Skin epidermis (tissue), 12 donors: Measurements from ENCODE around the gene HSPA1L.

Experiments
- H3K27ac ChIP-seq, 21 experiments: fragments of 200-600 bp; sonication (generic) in 11 of 21; one replicate each; pipeline ENCODE4 v1.5.0; 2020; ENCODE audit warnings: mild to moderate bottlenecking in 3 of 21, inconsistent platforms in 2 of 21, moderate library complexity in 2 of 21
- H3K4me3 ChIP-seq, 7 experiments: fragments of 200-600 bp; sonication (generic) in 2 of 7; one replicate each; pipeline ENCODE4 v1.5.0; 2020; ENCODE audit warnings: inconsistent platforms in 2 of 7, mild to moderate bottlenecking in 2 of 7, moderate library complexity in 1 of 7

HSPA1L gene

DNA sequence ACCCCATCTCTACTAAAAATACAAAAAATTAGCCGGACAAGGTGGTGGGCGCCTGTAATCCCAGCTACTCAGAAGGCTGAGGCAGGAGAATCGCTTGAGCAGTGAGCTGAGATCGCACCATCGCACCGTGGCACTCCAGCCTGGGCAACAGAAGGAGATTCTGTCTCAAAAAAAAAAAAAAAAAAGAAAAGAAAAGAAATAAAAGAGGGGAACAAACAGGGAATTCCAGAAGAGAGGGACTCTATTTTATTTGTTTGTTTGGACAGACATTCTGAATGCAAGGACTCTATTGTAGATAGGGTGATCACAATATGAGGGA, 21.2 kb downstream of the HSPA1L start:
- peak overlapping the region in 10 of 21 experiments; percentile 90 to 100 (median 98) for H3K27ac ChIP-seq
- H3K4me3 ChIP-seq = peak overlapping the region in 1 of 7 experiments; percentile 84

DNA sequence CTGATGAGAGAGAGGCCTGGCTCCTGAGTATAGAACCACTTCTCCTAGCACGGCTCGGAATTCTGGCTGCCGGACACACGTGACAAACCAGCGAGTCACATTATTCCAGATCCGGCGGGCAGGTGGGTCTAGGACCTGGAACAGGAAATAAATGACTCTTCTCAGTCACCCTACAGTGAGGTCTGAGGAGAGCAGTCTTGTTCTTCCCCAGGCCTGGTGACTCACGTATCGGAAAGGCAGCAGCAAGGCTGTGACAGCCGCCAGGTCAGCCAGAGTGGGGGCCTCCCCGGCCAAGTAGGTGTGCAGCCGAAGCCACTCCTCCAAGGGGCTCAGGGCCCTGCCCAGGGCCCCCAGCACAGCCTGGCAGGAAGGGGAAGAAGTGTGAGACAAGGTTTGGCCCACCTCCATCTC, 22.3 kb downstream of the HSPA1L start:
- no peak overlapping the region for H3K4me3 ChIP-seq
- H3K27ac ChIP-seq = peak overlapping the region in 5 of 21 experiments; percentile 17 to 35 (median 29)

DNA sequence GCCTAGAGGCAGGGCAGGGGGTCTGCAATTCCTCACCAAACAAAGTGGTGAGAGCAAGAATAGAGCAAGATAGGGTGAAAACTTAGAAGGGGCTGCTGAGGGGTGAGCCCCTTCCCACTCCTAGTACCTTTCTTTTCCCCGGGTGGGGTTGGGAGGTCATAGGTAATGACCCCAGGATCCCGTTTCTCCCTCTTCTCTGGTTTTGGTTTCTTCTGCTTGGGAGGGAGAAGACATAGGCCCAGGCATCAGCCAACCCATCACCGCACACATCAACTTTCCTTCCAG, 23.1 kb downstream of the HSPA1L start:
- Histone ChIP-seq H3K27ac (peak overlapping the region in 4 of 21 experiments; percentile 23 to 53 (median 42)), H3K4me3 (no peak overlapping the region)

DNA sequence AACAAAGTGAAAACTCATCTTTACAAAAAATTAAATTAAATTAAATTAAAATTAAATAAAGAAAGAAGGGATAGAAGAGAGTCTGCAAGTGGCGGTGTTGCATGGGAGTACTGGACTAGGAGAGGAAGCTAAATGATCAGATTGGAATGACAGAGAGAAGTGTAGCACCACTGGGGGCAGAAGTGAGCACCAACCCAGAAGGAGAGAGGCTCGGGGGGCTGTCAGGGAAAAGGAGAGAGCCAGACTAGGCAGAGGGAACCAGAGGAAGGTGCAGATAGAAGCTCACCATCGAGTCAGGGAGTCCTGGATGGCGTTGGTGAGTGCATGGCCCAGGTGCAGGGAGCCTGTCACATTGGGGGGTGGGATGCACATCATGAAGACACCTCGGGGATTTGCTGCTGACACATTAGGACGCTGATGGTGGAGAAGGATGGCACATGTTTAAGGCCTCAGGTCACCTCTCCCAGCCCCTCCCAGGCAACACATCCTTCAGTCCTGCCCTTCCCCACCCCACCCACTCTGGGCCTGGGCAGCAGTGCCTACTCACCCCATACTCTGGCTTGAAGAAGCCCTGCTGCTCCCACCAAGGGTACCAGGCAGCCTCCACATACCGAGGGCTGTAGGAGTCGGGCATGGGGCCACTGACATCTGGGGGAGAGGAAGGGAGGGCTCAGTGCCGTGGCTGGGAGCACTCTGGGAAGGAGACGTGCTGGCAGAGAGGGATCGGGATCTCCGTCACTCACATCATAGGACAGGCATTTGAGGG, 23.6 kb downstream of the HSPA1L start:
- peak overlapping the region in 4 of 21 experiments; percentile 23 to 53 (median 42) for H3K27ac ChIP-seq
- H3K4me3 ChIP-seq = no peak overlapping the region

DNA sequence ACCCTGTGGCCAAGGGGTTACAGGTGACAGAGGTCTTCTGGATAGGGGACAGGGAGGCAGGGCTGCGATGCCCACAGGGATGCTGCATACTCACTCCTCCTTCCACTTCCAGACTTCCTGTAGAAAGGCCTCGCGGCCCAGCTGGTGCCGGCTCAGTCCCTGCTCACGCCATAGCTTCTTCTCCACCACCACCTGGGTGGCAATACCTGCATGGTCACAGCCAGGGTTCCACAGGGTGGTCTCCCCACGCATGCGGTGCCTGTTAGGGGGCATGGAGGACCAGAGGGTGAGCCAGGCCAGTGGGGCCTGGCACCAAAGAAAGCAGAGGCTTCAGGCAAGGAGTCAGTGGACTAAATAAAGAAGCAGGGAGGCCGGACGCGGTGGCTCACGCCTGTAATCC, 29.6 kb downstream of the HSPA1L start:
- no peak overlapping the region for H3K27ac ChIP-seq
- no peak overlapping the region for H3K4me3 ChIP-seq

DNA sequence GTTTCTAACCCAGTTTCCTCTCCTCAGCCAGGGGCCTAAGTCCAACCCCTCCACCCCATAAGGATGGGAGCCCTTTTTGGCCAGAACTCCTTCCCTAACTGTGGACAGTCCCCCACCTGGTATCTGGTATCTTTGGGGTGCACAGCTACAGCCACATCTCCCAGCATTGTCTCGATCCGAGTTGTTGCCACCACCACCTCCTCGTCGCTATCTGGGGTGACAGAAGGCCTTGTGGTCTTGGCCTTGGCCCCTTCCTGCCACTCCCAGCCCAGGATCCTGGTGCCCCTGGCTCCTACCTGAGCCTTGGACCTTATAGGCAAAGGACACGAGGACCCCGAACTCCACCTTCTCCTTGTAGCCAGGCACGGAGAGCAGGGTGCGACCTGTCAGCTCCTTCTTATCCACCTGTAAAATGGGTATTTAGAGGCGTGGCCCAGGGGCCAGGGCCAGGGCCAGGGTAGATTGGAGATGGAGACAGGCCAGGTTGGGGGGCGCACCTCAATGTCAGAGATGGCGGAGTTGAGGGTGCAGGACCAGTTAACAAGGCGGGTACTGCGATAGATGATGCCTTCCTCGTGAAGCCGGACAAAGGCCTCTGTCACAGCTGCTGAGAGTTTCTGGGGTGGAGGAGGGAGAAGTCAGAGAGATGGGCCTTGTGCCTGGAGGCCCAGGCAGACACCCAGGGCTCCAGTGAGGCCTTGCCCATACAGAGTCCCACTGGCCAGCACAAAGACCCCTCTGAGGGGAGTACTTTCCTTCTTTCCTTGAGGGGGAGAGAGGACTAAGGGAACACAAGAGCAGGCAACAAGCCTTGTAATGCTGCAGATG, 30.8 kb downstream of the HSPA1L start:
- Histone ChIP-seq H3K27ac (no peak overlapping the region), H3K4me3 (no peak overlapping the region)

DNA sequence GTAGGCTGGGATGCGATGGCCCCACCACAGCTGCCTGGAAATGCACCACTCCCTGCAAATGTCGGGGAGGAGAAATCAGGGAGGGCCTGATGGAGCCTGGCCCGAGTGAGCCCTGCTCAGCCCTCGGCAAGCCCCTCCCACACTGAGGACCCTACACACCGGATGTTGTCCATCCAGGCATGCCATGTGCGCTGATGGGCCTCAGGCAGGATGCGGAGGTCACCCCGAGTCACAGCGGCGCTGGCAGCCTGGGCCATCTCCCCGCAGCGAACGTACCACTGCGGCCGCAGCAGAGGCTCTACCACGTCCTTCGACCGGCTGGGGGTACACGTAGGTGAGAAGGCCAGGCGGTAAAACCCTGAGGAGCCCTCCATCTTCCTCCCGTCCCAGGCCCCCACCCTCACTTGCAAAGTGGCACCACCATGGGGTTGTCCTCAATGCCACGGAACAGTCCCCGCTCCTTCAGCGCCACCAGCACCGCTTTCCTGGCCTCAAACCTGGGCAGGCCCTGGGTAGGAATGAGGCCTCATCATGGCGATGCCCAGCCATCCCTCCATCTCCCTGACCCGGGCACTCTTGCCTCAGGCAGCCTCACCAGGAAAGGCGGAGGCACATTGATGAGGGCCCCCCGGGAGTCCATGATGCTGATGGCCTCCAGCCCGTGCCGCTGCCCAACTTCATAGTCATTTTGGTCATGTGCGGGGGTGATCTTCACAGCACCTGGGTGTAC, 32.8 kb downstream of the HSPA1L start:
- no peak overlapping the region for H3K4me3 ChIP-seq
- H3K27ac ChIP-seq = no peak overlapping the region

DNA sequence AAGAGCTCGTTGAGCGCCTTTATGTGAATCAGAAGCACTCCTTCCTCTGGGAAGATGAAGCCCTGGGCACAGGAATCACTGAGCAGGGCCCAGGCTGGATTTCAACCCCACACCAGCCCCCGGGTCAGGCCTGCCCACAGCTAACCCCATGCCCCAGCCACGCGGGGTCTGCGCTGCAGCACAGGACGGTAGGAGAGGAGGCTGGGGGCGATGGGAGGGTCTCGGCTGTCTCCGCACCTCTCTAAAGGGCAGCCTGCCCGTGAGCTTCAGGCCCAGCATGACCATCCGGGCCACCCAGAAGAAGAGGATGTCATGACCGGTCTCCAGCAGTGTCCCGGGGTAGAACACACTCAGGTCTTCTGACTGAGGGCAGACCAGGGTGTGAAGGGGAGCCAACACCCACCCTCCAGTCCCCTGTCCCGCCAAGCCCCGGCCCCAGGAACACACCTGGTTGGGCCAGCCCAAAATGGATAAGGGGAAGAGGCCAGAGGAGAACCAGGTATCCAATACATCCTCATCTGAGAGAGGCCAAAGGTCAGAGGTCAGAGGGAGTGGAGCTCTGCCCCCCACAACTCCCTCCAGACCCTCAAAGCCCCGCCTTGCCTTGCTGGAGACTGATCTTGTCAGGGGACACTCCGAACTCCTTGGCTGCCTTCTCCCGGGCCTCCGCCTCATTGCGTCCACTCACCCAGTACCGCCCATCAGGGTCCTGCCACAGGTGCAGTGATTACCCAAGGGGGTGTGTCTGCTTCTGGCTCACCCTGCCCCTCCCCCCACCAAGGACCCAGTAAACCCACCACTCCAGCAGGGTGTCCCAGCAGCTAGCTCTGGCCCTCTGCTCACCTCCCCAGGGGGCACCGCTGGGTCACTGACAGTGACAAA, 33.6 kb downstream of the HSPA1L start:
- H3K27ac ChIP-seq = no peak overlapping the region
- H3K4me3 ChIP-seq = no peak overlapping the region

DNA sequence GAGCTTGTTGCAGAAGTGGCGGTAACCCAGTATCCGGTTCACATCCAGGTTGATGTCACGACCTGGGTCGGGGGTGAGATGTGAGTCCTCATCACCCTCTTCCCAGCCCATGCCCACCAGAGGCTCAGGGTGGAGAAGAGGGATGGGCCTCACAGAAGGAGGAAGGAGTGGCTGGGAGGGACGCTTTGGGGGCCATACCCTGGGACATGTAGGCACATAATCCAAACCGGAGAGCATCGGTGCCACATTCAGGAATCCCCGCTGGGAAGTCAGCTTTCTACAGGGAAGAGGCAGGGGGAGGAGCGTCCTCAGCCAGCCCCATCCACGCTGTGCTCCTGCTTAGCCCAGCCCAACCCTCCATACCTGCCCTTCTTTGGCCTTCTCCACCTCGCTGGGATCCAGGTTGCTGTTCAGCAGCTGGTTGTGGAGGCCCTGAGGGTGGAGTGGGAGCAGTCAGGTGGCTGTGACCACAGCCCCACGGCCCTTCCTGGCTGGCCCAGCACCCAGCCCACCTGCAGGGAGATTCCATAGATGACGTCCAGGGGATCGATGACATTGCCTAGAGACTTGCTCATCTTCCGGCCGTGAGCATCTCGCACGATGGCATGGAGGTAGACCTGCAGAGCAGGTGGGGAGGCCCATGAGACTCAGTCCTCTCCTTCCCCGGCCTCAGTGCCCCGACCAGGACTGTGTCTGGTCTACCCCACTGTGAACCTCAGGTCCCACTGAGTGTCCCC, 34.4 kb downstream of the HSPA1L start:
- no peak overlapping the region for H3K4me3 ChIP-seq
- no peak overlapping the region for H3K27ac ChIP-seq

DNA sequence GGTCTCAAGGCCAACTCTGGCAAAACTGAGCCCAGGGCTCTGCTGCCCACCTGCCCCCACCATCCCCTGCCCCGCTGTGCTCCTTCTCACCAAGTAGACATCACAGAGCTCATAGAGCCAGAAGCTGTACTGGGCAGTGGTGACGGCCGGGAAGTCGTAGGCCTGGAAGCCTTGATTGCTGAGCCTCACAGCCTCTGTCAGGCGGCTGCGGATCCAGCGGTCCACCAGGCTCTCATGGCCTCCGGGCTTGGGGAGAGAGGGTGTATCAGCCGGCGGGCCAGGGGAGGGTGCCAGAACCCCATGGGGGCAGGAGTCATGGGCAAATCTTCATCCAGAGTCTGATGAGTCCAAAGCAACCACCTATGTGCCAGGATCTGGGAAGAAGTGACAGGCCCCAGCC, 35.2 kb downstream of the HSPA1L start:
- no peak overlapping the region for H3K27ac ChIP-seq
- no peak overlapping the region for H3K4me3 ChIP-seq

DNA sequence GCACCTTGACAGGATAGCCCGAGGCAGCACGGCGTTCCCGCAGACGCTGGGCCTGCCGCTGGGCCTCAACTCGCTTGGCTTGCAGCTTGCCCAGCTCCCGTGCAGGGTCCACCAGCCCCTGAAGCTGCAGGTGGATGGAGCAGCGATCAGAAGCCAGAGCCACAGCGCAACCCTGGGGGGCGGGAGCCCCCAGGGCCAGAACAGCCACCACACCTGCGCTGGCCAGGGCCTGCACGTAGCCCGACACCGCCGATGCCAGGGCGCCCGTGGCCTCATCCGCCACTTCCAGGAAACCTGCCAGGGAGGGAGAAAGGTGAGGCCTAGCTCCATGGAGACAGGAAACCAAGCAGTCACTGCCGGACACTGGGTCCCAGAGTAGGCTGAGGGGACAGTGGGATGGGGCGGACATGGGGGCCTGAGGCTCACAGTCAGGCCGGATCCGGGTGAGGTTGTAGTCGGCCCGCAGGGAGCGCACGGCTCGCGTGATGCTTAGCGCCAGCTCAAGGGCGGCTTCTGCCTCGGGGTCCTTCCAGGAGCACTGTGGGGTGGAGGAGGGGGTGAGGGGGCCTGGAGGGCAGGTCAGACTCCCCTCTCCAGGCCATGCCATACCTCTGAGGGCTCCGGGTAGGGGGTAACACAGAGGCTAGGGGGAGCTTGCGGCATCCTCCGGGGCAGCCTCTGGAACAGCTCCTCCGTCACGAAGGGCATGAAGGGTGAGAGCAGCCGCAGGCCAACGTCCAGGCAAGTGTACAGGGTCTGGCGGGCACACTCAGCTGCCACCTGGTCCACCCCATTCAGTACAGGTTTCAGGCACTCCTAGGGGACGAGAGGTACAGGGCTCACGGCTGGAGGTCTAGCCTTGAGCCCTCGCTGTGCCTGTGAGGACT, 35.8 kb downstream of the HSPA1L start:
- no peak overlapping the region for H3K4me3 ChIP-seq
- no peak overlapping the region for H3K27ac ChIP-seq

DNA sequence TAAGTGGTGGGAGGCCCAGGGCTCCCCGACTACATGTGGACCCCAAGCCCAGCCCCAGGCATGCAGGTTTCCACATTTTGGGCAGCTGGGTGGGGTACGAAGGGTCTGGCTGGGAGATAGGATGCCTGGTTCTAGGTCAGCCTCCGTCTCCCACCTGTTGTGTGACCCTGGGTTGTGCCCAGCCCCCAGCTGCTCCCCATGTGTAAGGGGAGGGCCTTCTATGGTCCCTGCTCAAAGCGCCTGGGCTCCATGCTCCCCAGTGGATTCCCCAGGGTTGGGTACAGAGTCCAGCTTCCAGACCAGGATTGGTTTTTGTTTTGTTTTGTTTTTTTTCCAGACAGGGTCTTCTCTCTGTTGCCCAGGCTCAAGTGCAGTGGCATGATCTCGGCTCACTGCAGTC, 36.9 kb downstream of the HSPA1L start:
- peak overlapping the region in 5 of 21 experiments; percentile 6 to 70 (median 64) for H3K27ac ChIP-seq
- no peak overlapping the region for H3K4me3 ChIP-seq

DNA sequence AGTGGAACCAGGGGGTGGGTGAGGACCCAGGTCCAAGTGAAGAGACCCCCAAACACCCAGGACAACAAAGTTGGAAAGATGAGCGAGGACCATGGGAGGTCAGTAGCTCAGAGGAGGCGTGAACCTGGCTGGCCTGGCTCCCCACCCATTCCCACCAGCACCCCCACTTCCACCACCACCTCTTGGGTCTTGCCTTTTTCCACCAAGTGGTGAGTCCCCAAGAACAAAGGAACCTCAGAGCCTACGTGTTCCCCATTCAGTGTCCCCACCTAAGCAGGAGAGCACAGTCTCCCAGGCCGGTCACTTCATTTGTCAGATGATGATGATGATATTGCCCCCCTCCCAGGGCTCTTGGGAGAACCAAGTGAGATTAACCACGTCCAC, 37.4 kb downstream of the HSPA1L start:
- no peak overlapping the region for H3K4me3 ChIP-seq
- H3K27ac ChIP-seq = peak overlapping the region in 16 of 21 experiments; percentile 6 to 82 (median 66)

DNA sequence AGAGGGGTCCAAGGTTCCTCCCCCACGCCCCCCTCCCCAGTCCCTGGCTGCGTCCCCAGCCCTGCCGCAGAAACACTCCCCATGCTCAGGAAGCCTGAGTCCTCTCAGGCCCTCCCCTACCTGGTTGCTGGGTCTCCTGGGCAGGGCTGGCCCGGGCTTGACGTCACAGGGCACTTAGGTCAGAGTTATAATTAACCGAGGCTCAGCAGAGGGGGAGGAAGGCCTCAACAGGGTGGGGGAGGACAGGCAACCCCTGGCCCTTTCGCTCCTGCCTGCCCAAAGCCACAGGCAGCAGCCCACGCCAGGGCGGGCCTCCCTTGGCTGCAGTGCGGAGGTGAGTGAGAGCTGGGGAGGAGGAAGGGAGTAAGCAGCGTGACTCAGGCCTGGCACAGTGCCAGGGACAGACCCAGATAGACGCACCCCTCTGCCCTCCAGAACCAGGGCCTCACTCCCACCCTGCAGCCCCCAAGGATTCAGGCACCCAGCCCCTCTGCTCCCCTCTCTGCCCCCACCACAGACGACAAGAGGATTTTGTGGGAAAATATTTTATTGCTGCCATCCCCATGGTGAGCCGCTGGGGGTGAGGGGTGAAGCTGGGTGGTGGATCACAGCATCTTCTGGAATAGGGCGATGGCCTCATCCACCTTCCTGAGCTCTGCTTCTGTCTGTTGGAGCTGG, 38.0 kb downstream of the HSPA1L start, which contains the start of gene VWA7:
VWA7 (minus strand) TSS at position 340 of the 678 bp plus-strand sequence. CDS start 549 bp downstream, outside the sequence.
- peak within 1 kb of the TSS in 2 of 7 experiments; percentile 15 to 19 for H3K4me3 ChIP-seq

DNA sequence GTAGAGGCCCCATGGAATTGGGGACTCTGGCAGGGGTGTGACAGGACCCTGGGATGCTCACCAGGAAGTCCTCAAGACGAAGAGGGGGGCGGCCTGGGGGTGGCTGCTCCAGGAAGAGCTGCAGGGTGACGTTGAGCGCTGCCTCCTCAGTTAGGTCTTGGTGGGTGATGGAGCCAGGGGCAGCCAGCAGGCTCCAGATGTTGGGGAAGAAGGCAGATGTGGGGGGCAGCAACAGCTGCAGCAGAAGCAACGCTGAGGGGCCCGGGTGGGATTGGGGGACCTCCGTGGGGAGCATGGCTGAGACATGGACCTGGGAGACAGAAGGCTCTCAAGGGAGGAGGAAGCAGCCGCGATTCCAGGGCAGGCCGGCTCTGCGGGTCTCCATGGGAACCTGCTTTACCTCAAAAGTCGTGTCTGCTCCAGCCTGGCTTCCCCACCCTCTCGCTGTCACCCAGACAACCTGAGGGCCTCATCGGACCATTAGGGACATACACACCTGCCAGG, 38.5 kb downstream of the HSPA1L start:
- Histone ChIP-seq H3K4me3 (peak overlapping the region in 2 of 7 experiments; percentile 15 to 19), H3K27ac (peak overlapping the region in 19 of 21 experiments; percentile 6 to 82 (median 57))

More for the DNA sequence above, 38.0 kb downstream of the HSPA1L start, which contains the start of gene VWA7:
- peak within 1 kb of the TSS in 20 of 21 experiments; percentile 0 to 82 (median 56) for H3K27ac ChIP-seq

DNA sequence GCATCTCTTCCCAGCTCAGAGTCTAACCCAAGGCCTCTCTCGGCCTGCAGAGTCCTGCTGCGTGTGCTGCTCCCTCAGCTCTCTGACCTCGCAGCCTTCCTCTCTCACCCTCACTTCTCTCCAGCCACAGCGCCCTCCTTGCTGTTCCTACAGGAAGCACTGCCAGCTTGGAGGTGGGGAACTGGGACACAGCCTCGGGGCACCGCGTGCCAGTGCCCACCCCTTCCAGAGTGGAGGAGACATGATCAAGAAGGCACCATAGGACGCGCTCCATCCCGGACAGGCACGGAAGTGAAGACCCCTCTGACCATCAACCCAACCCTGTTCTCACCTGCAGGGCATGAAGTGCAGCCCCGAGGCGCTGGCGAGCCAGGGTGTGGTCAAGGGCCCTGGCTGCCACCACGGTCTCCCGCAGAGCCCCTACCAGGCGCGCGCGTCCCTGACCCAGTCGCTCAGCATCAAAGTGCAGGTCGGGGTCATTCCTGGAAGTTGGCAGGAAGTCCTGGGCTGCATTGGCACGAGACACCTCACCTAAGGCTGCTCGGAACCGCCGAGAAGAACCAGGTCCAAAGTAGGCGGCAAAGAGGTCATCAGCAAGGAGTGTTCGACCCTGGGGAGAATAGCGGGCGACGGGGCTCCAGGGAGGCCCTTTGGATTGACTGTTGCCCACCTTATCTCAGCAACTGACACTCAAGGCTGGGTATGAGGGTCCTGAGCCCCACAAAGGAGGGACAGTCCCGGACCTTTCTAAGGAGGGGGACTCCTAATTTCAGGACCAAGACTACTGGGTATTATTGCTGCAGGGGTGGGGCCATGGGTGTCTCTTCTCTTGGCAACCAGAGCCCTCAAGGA, 39.2 kb downstream of the HSPA1L start:
- Histone ChIP-seq H3K4me3 (no peak overlapping the region), H3K27ac (peak overlapping the region in 7 of 21 experiments; percentile 6 to 80 (median 57))
